Smooth muscle cell (in vitro differentiated cells): Measurements from ENCODE around the gene C2orf78. TPM values are rescaled to one million over a fixed set of nuclear protein-coding genes. Genes with fewer than 3 reads are reported as not detected.

Source experiments
- DNase-seq: peaks from one replicate; lab custom pipeline; 2025; ENCODE audit not compliant: unreplicated experiment; lab: John Stamatoyannopoulos, UW
- H2AFZ ChIP-seq: fragments of 200-600 bp; sonication (generic); 2 replicates; pipeline ENCODE4 v1.6.0; 2016; ENCODE audit warnings: antibody characterized with exemption, low read depth, mild to moderate bottlenecking
- H3F3A ChIP-seq: fragments of 200-600 bp; sonication (generic); 2 replicates; pipeline ENCODE4 v1.6.0; 2017; ENCODE audit warnings: antibody characterized with exemption, low read depth
- H3K27ac ChIP-seq: fragments of 200-600 bp; sonication (generic); 2 replicates; pipeline ENCODE4 v1.5.1; 2016; ENCODE audit warnings: low read depth, mild to moderate bottlenecking
- H3K27me3 ChIP-seq: fragments of 200-600 bp; sonication (generic); 2 replicates; pipeline ENCODE4 v1.6.1; 2016; ENCODE audit warnings: low read depth, mild to moderate bottlenecking
- H3K36me3 ChIP-seq: fragments of 200-600 bp; sonication (generic); 2 replicates; pipeline ENCODE4 v1.5.1; 2016; ENCODE audit warnings: low read depth
- H3K4me1 ChIP-seq: fragments of 200-600 bp; sonication (generic); 2 replicates; pipeline ENCODE4 v1.5.1; 2016; ENCODE audit warnings: low read depth
- H3K4me2 ChIP-seq: fragments of 200-600 bp; sonication (generic); 2 replicates; pipeline ENCODE4 v1.6.0; 2016; ENCODE audit warnings: mild to moderate bottlenecking
- H3K4me3 ChIP-seq: fragments of 200-600 bp; sonication (generic); 2 replicates; pipeline ENCODE4 v1.5.1; 2016; ENCODE audit warnings: mild to moderate bottlenecking
- H3K79me2 ChIP-seq: fragments of 200-600 bp; sonication (generic); 2 replicates; pipeline ENCODE4 v1.6.0; 2016; ENCODE audit warnings: low read depth, mild to moderate bottlenecking
- H3K9ac ChIP-seq: fragments of 200-600 bp; sonication (generic); 2 replicates; pipeline ENCODE4 v1.6.0; 2016; ENCODE audit warnings: low read depth
- H3K9me3 ChIP-seq: fragments of 200-600 bp; sonication (generic); replicated peaks from 2 replicates; pipeline ENCODE4 v1.5.1; 2016; ENCODE audit warnings: low read depth
- H4K20me1 ChIP-seq: fragments of 200-600 bp; sonication (generic); 2 replicates; pipeline ENCODE4 v1.6.0; 2016; ENCODE audit warnings: low read depth
- CTCF ChIP-seq: fragments of 200-600 bp; sonication (generic); IDR thresholded peaks from 2 replicates; pipeline ENCODE4 v1.5.1; 2017; ENCODE audit warnings: borderline replicate concordance, mild to moderate bottlenecking, antibody characterized with exemption; ENCODE audit not compliant: insufficient read depth, poor library complexity, severe bottlenecking
- WGBS: methylation state at CpG from one replicate; pipeline ENCODE4 v1.1.7; 2016; ENCODE audit warnings: low lambda C conversion rate; 5-methylcytosine and 5-hydroxymethylcytosine counted together
- polyA plus RNA-seq: library from polyadenylated mRNA; unstranded; fragments of >200 nt; fragmentation: Nextera tagmentation; extraction: Ambion mirVana; gene quantifications from 2 replicates; pipeline ENCODE4 v1.2.1, GENCODE V29; 2016
- total RNA-seq: library from RNA; depleted of rRNA; stranded (reverse); fragments of >200 nt; gene quantifications from 2 replicates; pipeline ENCODE4 v1.2.3, GENCODE V29; 2014

The C2orf78 gene
- total and polyA plus RNA-seq, 2 experiments from 2014 or later = not detected

GRCh38 chr2:73812635-73813034 lies 28.7 kb downstream of the C2orf78 start:
- no peak overlapping the region for H2AFZ ChIP-seq
- no peaks in the 10 kb centered on the region for H4K20me1 ChIP-seq
- DNase-seq = no peak
- no peaks in the 10 kb centered on the region for H3K4me1 ChIP-seq
- H3K4me2 ChIP-seq = no peak overlapping the region
- H3K36me3 ChIP-seq = no peaks in the 10 kb centered on the region
- H3K9ac ChIP-seq = no peak overlapping the region
- peaks cover 48% of the 10 kb centered on the region for H3K27me3 ChIP-seq
- no peaks in the 10 kb centered on the region for H3K79me2 ChIP-seq
- H3F3A ChIP-seq = no peaks in the 10 kb centered on the region
- no peak overlapping the region for H3K4me3 ChIP-seq
- TF ChIP-seq CTCF = no peak
- no peak overlapping the region for H3K27ac ChIP-seq
- H3K9me3 ChIP-seq = no peaks in the 10 kb centered on the region

- H3K4me1 ChIP-seq = no peaks in the 10 kb centered on the region
- no peak overlapping the region for H3K4me3 ChIP-seq
- no peak for DNase-seq
- peaks cover 39% of the 10 kb centered on the region for H3K27me3 ChIP-seq
- no peak overlapping the region for H3K4me2 ChIP-seq
- 91% methylated on average over 18 of the region's 18 CpGs for WGBS
- no peak overlapping the region for H3K27ac ChIP-seq
- H3K79me2 ChIP-seq = no peaks in the 10 kb centered on the region
- no peak for TF ChIP-seq CTCF
- H3K9ac ChIP-seq = no peak overlapping the region
- H3F3A ChIP-seq = no peaks in the 10 kb centered on the region
- H4K20me1 ChIP-seq = no peaks in the 10 kb centered on the region
- no peaks in the 10 kb centered on the region for H3K9me3 ChIP-seq
- H3K36me3 ChIP-seq = no peaks in the 10 kb centered on the region
- no peak overlapping the region for H2AFZ ChIP-seq
These were observed 34.3 kb downstream of the C2orf78 start for GRCh38 chr2:73818296-73818695.

GRCh38 chr2:73821227-73821626 lies 37.2 kb downstream of the C2orf78 start:
- no peak overlapping the region for H2AFZ ChIP-seq
- no peak overlapping the region for H3K4me3 ChIP-seq
- peaks cover 15% of the 10 kb centered on the region for H3K27me3 ChIP-seq
- H3K4me1 ChIP-seq = no peaks in the 10 kb centered on the region
- no peak overlapping the region for H3K4me2 ChIP-seq
- 78% methylated on average over 2 of the region's 2 CpGs for WGBS
- no peak overlapping the region for H3K9ac ChIP-seq
- H3K36me3 ChIP-seq = no peaks in the 10 kb centered on the region
- DNase-seq = no peak
- H3F3A ChIP-seq = no peaks in the 10 kb centered on the region
- H4K20me1 ChIP-seq = no peaks in the 10 kb centered on the region
- no peaks in the 10 kb centered on the region for H3K79me2 ChIP-seq
- no peak overlapping the region for H3K27ac ChIP-seq
- no peaks in the 10 kb centered on the region for H3K9me3 ChIP-seq
- TF ChIP-seq CTCF = no peak

GRCh38 chr2:73821669-73822068 lies 37.7 kb downstream of the C2orf78 start:
- no peak overlapping the region for H3K27ac ChIP-seq
- no peak overlapping the region for H3K4me3 ChIP-seq
- H3K36me3 ChIP-seq = no peaks in the 10 kb centered on the region
- no peaks in the 10 kb centered on the region for H3K79me2 ChIP-seq
- H3K4me1 ChIP-seq = no peaks in the 10 kb centered on the region
- no peaks in the 10 kb centered on the region for H3F3A ChIP-seq
- no peak for TF ChIP-seq CTCF
- no peak overlapping the region for H3K9ac ChIP-seq
- peaks cover 15% of the 10 kb centered on the region for H3K27me3 ChIP-seq
- H3K9me3 ChIP-seq = no peaks in the 10 kb centered on the region
- H2AFZ ChIP-seq = no peak overlapping the region
- no peaks in the 10 kb centered on the region for H4K20me1 ChIP-seq
- H3K4me2 ChIP-seq = no peak overlapping the region
- DNase-seq = no peak
- 67% methylated on average over 2 of the region's 2 CpGs for WGBS
